DND-41 (cell line): ENCODE measurements around the gene ZBTB32.

ENCODE experiments used
- ATAC-seq: fragments of 200-7000 bp; cut with Tn5 transposase; 3 replicates; pipeline ENCODE4 v1.9.1; 2021; ENCODE audit warnings: low read depth; ENCODE audit not compliant: insufficient read depth
- DNase-seq: peaks from one replicate; pipeline ENCODE4 v3.0.0-alpha.2; 2020
- H2AFZ ChIP-seq: 2 replicates; pipeline ENCODE4 v1.6.0; 2012; ENCODE audit warnings: low read depth, low read length
- H3K27ac ChIP-seq: 2 replicates; pipeline ENCODE4 v1.5.1; 2012; ENCODE audit warnings: low read length, inconsistent platforms
- H3K27me3 ChIP-seq: fragments of 200-600 bp; sonication (generic); 2 replicates; pipeline ENCODE4 v1.6.0; 2012; ENCODE audit warnings: low read length, mild to moderate bottlenecking, inconsistent platforms; ENCODE audit not compliant: insufficient read depth, poor library complexity
- H3K36me3 ChIP-seq: 2 replicates; pipeline ENCODE4 v1.5.1; 2012; ENCODE audit warnings: low read length, inconsistent platforms; ENCODE audit not compliant: insufficient read depth
- H3K4me1 ChIP-seq: 2 replicates; pipeline ENCODE4 v1.5.1; 2012; ENCODE audit warnings: mild to moderate bottlenecking, low read length; ENCODE audit not compliant: insufficient read depth
- H3K4me2 ChIP-seq: 2 replicates; pipeline ENCODE4 v1.6.0; 2012; ENCODE audit warnings: mild to moderate bottlenecking, moderate library complexity, low read length, inconsistent platforms; ENCODE audit not compliant: insufficient read depth
- H3K4me3 ChIP-seq, 2 experiments: fragments of 200-600 bp in 1 of 2; shearing (Covaris generic) in 1 of 2; 2 replicates each; pipeline ENCODE4 v1.5.1; 2012 to 2016; ENCODE audit warnings: inconsistent platforms in 2 of 2, low read length in 2 of 2, mild to moderate bottlenecking in 2 of 2, low read depth in 1 of 2, moderate library complexity in 1 of 2
- H3K79me2 ChIP-seq: 2 replicates; pipeline ENCODE4 v1.6.0; 2012; ENCODE audit warnings: low read length, inconsistent platforms; ENCODE audit not compliant: insufficient read depth
- H3K9ac ChIP-seq: 2 replicates; pipeline ENCODE4 v1.6.0; 2012; ENCODE audit warnings: low read depth, mild to moderate bottlenecking, inconsistent platforms, low read length, moderate library complexity
- H3K9me3 ChIP-seq: 2 replicates; pipeline ENCODE4 v1.5.1; 2012; ENCODE audit warnings: low read length, moderate library complexity, mild to moderate bottlenecking, inconsistent platforms; ENCODE audit not compliant: insufficient read depth, severe bottlenecking
- H4K20me1 ChIP-seq: 2 replicates; pipeline ENCODE4 v1.6.0; 2012; ENCODE audit warnings: low read length; ENCODE audit not compliant: insufficient read depth
- CTCF ChIP-seq: IDR thresholded peaks from 2 replicates; pipeline ENCODE4 v1.5.1; 2012; ENCODE audit warnings: borderline replicate concordance, low read length, moderate library complexity, mild to moderate bottlenecking; ENCODE audit not compliant: poor library complexity, severe bottlenecking; ENCODE audit errors: extremely low read depth
- EZH2 ChIP-seq: IDR thresholded peaks from 3 replicates; pipeline ENCODE4 v1.6.1; 2012; ENCODE audit warnings: borderline replicate concordance, low read depth, mild to moderate bottlenecking, moderate library complexity, low read length, inconsistent platforms; ENCODE audit not compliant: severe bottlenecking

The ZBTB32 gene

GRCh38 chr19:35669974-35670373, 34.4 kb upstream of the ZBTB32 start:
- no peaks in the 10 kb centered on the region for H3K4me1 ChIP-seq
- no peak overlapping the region for H2AFZ ChIP-seq
- no peak overlapping the region for H3K4me2 ChIP-seq
- H3K27me3 ChIP-seq: no peaks in the 10 kb centered on the region
- ATAC-seq: no peak
- no peak for TF ChIP-seq EZH2
- TF ChIP-seq CTCF: no peak
- 0 out of 2 replicates have a peak, but pooled peaks cover 4% of the 10 kb centered on the region for H4K20me1 ChIP-seq
- H3K9ac ChIP-seq: no peak overlapping the region
- H3K9me3 ChIP-seq: no peaks in the 10 kb centered on the region
- H3K36me3 ChIP-seq: no peaks in the 10 kb centered on the region
- H3K4me3 ChIP-seq: no peak overlapping the region
- no peak for DNase-seq
- no peaks in the 10 kb centered on the region for H3K79me2 ChIP-seq
- H3K27ac ChIP-seq: no peak overlapping the region

- TF ChIP-seq EZH2 (no peak), CTCF (no peak)
- Histone ChIP-seq H3K36me3 (no peaks in the 10 kb centered on the region), H2AFZ (no peak overlapping the region), H3K9me3 (no peaks in the 10 kb centered on the region), H3K79me2 (no peaks in the 10 kb centered on the region), H3K9ac (no peak overlapping the region), H3K4me1 (no peaks in the 10 kb centered on the region), H4K20me1 (0 out of 2 replicates have a peak, but pooled peaks cover 4% of the 10 kb centered on the region), H3K4me2 (no peak overlapping the region), H3K4me3 (no peak overlapping the region), H3K27me3 (no peaks in the 10 kb centered on the region), H3K27ac (no peak overlapping the region)
- ATAC-seq (no peak), DNase-seq (no peak)
Measured at GRCh38 chr19:35670686-35671085, 33.7 kb upstream of the ZBTB32 start.

- no peaks in the 10 kb centered on the region for H3K27me3 ChIP-seq
- H3K36me3 ChIP-seq: no peaks in the 10 kb centered on the region
- no peak overlapping the region for H3K9ac ChIP-seq
- 0 out of 2 replicates have a peak, but pooled peaks cover 4% of the 10 kb centered on the region for H4K20me1 ChIP-seq
- no peak overlapping the region for H3K4me3 ChIP-seq
- DNase-seq: no peak
- no peak for ATAC-seq
- no peak for TF ChIP-seq CTCF
- TF ChIP-seq EZH2: no peak
- H3K4me1 ChIP-seq: no peaks in the 10 kb centered on the region
- no peak overlapping the region for H2AFZ ChIP-seq
- H3K79me2 ChIP-seq: no peaks in the 10 kb centered on the region
- H3K27ac ChIP-seq: no peak overlapping the region
- no peaks in the 10 kb centered on the region for H3K9me3 ChIP-seq
- no peak overlapping the region for H3K4me2 ChIP-seq
Measured at GRCh38 chr19:35671818-35672217, 32.5 kb upstream of the ZBTB32 start.

GRCh38 chr19:35673121-35673804, 31.1 kb upstream of the ZBTB32 start:
- no peaks in the 10 kb centered on the region for H3K27me3 ChIP-seq
- no peaks in the 10 kb centered on the region for H3K36me3 ChIP-seq
- H3K79me2 ChIP-seq: no peaks in the 10 kb centered on the region
- ATAC-seq (no peak), DNase-seq (no peak)
- TF ChIP-seq CTCF (no peak), EZH2 (no peak)
- H3K4me1 ChIP-seq: no peaks in the 10 kb centered on the region
- 0 out of 2 replicates have a peak, but pooled peaks cover 4% of the 10 kb centered on the region for H4K20me1 ChIP-seq
- no peak overlapping the region for H3K9ac ChIP-seq
- H3K27ac ChIP-seq: no peak overlapping the region
- H3K4me2 ChIP-seq: no peak overlapping the region
- no peak overlapping the region for H2AFZ ChIP-seq
- no peak overlapping the region for H3K4me3 ChIP-seq
- H3K9me3 ChIP-seq: no peaks in the 10 kb centered on the region
